Right lobe of liver (tissue), 4 donors: Measurements from ENCODE around the gene PLCL2.
A peak's percentile ranks its signal among the peaks of the same experiment; 100 is the strongest.

Experiments used
- CTCF ChIP-seq, 4 donors: fragments of 200-600 bp in 3 of 4; fragments of 450-650 bp in 1 of 4; IDR thresholded peaks; one replicate each; pipeline versions ENCODE4 v1.5.1 to v1.8.0; 2016 to 2022; ENCODE audit warnings: antibody characterized with exemption in 4 of 4, mild to moderate bottlenecking in 2 of 4
- POLR2A ChIP-seq: fragments of 450-650 bp; IDR thresholded peaks from one replicate; pipeline ENCODE4 v1.6.1; 2017; ENCODE audit warnings: antibody characterized with exemption, mild to moderate bottlenecking
- donor health status: DM: no; HTN: no; CAD: no.
- donor health status: DM: no; HTN: no; CAD: no.
- donor health status: DM: no; HTN: yes; CAD: no.

GRCh38 chr3:17032407-17033034, 147.8 kb downstream of the PLCL2 start:
- TF ChIP-seq CTCF (IDR thresholded peaks at IDR 0.05): peak; percentile 57 to 96 (median 75)
- TF ChIP-seq POLR2A: no peak
